GM12873 (cell line): ENCODE data around the gene CCDC102A.

ENCODE experiments used
- TF ChIP-seq, protein P1 (sequence below): IDR thresholded peaks from 2 replicates; pipeline ENCODE4 v1.5.1; 2012; ENCODE audit warnings: low read depth, mild to moderate bottlenecking, moderate library complexity, low read length, control low read depth; ENCODE audit not compliant: insufficient read depth; ENCODE audit errors: missing control alignments

The CCDC102A gene

DNA sequence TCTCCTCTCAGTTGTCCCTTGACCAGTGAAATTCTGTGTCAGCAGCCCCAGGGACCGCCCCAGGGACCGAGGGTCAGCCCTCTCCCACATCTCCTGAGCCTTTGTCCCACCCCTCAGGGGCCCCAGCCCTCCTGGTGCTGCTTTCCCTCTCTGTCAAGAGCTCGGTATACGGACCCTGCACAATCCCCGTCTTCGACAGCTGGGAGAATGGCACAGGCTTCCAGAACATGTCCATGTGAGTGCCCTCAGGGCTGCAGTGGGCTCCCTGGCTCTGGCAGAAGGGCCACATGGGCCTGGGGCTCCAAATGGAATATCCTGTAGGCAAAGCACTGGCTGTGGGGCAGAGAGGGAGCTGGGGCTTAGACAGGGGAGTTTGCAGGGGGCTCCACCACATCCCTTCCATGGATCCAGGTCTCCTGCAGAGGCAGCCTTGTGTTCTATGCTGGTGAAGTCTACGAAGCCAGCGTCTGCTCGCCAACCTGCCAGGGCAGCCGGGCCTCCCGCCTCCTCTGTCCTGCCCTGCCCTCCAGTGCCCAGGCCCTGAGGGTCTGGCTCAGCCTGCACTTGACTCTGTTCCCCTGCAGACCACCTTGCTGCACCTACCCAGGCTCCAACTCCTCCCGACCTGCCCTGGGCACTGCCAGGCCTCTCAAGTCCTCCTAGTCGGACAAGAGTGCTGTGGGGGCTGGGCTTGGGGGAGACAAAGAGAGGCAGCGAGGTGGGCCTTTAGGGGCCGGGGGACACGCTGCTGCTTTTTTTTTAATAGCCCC is 34.1 kb upstream of the CCDC102A start:
- TF ChIP-seq, protein P1, sequence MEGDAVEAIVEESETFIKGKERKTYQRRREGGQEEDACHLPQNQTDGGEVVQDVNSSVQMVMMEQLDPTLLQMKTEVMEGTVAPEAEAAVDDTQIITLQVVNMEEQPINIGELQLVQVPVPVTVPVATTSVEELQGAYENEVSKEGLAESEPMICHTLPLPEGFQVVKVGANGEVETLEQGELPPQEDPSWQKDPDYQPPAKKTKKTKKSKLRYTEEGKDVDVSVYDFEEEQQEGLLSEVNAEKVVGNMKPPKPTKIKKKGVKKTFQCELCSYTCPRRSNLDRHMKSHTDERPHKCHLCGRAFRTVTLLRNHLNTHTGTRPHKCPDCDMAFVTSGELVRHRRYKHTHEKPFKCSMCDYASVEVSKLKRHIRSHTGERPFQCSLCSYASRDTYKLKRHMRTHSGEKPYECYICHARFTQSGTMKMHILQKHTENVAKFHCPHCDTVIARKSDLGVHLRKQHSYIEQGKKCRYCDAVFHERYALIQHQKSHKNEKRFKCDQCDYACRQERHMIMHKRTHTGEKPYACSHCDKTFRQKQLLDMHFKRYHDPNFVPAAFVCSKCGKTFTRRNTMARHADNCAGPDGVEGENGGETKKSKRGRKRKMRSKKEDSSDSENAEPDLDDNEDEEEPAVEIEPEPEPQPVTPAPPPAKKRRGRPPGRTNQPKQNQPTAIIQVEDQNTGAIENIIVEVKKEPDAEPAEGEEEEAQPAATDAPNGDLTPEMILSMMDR = no peak

DNA sequence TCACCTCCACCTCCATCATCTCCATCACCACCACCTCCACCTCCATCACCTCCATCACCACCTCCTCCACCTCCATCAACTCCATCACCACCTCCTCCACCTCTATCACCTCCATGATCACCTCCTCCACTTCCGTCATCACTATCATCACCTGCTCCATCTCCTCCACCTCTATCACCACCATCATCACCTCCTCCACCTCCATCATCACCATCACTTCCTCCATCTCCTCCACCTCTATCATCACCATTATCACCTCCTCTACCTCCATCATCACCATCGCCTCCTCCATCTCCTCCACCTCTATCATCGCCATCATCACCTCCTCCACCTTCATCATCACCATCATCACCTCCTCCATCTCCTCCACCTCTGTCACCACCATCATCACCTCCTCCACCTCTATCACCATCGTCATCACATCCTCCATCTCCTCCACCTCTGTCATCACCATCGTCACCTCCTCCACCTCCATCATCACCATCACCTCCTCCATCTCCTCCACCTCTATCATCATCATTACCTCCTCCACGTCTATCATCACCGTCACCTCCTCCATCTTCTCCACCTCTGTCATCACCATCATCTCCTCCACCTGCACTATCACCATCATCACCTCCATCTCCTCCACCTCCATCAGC is 33.1 kb upstream of the CCDC102A start:
- TF ChIP-seq, protein P1 = no peak

DNA sequence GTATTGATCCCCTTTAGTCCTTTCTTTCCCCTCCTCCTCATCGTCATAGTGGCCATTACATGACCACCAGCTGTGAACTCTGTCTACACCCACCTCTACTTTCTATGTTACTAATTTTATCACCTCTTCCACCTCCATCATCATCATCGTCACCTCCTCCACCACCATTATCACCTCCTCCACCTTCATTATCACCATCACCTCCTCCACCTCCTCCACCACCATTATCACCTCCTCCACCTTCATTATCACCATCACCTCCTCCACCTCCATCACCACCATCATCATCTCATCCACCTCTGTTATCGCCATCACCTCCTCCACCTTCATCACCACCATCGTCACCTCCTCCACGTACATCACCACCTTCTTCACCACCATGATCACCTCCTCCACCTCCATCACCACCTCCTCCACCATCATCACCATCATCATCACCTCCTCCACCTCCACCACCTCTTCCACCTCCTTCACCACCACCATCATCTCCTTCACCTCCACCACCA is 31.9 kb upstream of the CCDC102A start:
- TF ChIP-seq, protein P1 = no peak

DNA sequence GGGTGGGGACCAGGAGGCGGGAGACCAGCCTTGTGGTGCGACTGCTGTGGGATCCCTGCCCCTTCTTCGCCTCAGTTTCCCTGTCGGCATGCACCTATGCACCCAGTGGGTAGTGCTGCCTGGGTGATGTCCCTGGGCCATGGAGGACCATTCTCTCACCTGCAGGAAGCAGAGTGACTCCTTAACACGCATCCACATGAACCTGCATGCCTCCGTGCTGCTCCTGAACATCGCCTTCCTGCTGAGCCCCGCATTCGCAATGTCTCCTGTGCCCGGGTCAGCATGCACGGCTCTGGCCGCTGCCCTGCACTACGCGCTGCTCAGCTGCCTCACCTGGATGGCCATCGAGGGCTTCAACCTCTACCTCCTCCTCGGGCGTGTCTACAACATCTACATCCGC is 31.3 kb upstream of the CCDC102A start:
- TF ChIP-seq, protein P1 = no peak

DNA sequence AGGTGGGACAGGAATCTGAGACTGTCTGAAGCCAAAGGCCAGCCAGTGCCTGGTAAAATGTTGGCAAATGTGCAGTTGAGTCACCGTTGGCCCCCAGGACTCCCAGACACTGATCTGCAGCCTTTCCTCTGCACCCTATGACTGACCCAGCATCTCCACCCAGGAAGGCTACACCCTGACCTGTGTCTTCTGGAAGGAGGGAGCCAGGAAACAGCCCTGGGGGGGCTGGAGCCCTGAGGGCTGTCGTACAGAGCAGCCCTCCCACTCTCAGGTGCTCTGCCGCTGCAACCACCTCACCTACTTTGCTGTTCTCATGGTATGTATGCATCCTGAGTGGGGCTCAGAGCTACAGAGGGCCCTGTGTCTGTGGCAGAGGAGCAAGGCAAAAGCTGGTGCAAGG is 30.1 kb upstream of the CCDC102A start:
- TF ChIP-seq, protein P1 = no peak

DNA sequence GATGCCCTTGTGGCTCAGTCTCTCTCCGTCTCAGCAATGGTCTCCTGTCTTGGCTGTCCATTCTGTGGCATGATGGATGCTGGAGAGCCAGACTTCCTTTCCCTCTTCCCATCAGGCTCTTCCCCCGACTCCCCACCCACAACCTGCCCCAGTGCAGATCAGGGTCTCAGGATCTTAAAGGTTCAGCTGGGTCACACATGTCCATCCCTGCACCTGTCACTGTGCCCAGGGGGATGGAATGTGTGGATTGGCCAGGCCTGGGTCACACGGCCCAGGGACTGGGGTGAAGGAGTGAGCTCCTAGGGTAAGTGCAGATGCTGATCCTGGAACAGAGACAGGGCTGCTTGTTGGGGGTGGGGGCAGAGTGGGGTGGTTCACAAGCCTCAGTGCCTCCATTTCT is 29.1 kb upstream of the CCDC102A start:
- TF ChIP-seq, protein P1 = no peak

DNA sequence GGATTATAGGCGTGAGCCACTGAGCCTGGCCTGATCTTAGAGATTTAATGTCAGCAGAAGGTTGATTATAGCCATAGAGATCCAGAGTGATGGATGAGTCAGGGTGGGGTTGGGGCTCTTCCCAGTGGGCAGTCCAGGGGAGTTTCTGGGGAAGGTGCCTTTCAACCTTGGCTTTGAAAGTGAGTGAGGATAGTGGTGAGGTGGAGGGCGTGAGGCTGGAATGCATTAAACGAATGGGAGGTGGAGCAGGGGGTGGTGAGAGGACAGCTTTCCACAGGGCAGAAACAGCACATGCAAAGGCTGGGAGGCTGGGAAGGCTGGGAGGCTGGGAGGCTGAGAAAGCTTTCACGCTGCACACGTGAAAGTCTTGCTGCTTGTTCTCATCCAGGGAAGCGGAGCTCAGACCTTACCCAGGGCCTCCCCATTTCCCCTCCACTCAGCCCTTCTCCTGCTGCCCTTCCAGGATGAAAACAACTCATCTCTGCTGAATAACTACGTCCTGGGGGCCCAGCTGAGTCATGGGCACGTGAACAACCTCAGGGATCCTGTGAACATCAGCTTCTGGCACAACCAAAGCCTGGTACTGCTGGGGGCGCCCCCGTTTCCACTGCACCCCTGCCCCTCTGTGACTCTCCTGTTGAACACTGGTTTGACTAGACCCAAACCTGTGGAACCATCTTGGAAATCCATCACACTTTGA is 28.4 kb upstream of the CCDC102A start:
- TF ChIP-seq, protein P1 = no peak
